Uterus (tissue), 2 donors: ENCODE results near the gene PRMT6.

Source experiments
- POLR2A ChIP-seq, 2 donors: fragments of 450-650 bp; IDR thresholded peaks; one replicate each; pipeline ENCODE4 v1.6.1; 2016; ENCODE audit warnings: antibody characterized with exemption in 2 of 2, mild to moderate bottlenecking in 1 of 2, moderate library complexity in 1 of 2
- TF ChIP-seq, protein P1 (sequence below), 4 experiments: fragments of 200-600 bp in 2 of 4; fragments of 450-650 bp in 2 of 4; sonication (generic) in 2 of 4; IDR thresholded peaks; one replicate each; pipeline ENCODE4 v1.5.1; 2016 to 2019; ENCODE audit warnings: antibody characterized with exemption in 4 of 4, mild to moderate bottlenecking in 2 of 4, moderate library complexity in 1 of 4

DNA sequence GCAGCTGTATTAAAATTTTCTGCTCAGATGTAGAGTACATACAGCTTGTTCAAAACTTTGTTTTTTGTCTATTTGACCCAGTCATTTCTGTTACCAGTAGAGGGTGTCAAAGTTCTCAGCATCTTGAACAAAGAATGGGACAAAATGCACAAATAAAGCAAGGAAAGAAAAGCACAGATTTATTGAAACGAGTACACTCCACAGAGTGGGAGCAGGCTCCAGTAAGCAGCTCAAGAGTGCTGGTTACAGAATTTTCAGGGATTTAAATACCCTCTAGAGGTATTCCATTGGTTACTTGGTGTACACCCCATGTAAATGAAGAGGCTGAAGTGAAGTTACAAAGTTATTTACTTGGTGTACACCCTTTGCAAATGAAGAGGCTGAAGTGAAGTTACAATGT lies 8.9 kb upstream of the PRMT6 start:
- TF ChIP-seq, protein P1, sequence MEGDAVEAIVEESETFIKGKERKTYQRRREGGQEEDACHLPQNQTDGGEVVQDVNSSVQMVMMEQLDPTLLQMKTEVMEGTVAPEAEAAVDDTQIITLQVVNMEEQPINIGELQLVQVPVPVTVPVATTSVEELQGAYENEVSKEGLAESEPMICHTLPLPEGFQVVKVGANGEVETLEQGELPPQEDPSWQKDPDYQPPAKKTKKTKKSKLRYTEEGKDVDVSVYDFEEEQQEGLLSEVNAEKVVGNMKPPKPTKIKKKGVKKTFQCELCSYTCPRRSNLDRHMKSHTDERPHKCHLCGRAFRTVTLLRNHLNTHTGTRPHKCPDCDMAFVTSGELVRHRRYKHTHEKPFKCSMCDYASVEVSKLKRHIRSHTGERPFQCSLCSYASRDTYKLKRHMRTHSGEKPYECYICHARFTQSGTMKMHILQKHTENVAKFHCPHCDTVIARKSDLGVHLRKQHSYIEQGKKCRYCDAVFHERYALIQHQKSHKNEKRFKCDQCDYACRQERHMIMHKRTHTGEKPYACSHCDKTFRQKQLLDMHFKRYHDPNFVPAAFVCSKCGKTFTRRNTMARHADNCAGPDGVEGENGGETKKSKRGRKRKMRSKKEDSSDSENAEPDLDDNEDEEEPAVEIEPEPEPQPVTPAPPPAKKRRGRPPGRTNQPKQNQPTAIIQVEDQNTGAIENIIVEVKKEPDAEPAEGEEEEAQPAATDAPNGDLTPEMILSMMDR (IDR thresholded peaks at IDR 0.05) = no peak
- TF ChIP-seq POLR2A (IDR thresholded peaks at IDR 0.05) = no peak
